Lung (tissue), 12 donors: ENCODE results near the gene AFG1L. TPM values are rescaled to one million over a fixed set of nuclear protein-coding genes. Genes with fewer than 3 reads are reported as not detected.

Source experiments
- ATAC-seq: fragments of 200-7000 bp; cut with Tn5 transposase; one replicate; pipeline ENCODE4 v1.9.1; 2020; ENCODE audit warnings: moderate number of reproducible peaks; ENCODE audit not compliant: insufficient read depth, low FRiP score
- DNase-seq, 3 donors: peaks; one replicate each; pipeline ENCODE4 v3.0.0-alpha.2; 2013 to 2017
- H3K27ac ChIP-seq, 2 donors: one replicate each; pipeline ENCODE4 v1.5.1; 2013; ENCODE audit warnings: mild to moderate bottlenecking in 2 of 2, moderate library complexity in 2 of 2, control low read depth in 1 of 2, inconsistent platforms in 1 of 2, low read depth in 1 of 2, low read length in 1 of 2
- H3K27me3 ChIP-seq, 3 donors: one replicate each; pipeline ENCODE4 v1.5.1; 2013; ENCODE audit warnings: low read length in 2 of 3; ENCODE audit not compliant: control insufficient read depth in 3 of 3, insufficient read depth in 3 of 3
- H3K36me3 ChIP-seq, 4 donors: one replicate each; pipeline ENCODE4 v1.5.1; 2013; ENCODE audit warnings: low read length in 4 of 4, mild to moderate bottlenecking in 1 of 4, moderate library complexity in 1 of 4; ENCODE audit not compliant: control insufficient read depth in 4 of 4, insufficient read depth in 4 of 4
- H3K4me1 ChIP-seq, 5 donors: one replicate each; pipeline ENCODE4 v1.5.1; 2013; ENCODE audit warnings: low read length in 5 of 5, mild to moderate bottlenecking in 2 of 5, moderate library complexity in 1 of 5; ENCODE audit not compliant: control insufficient read depth in 5 of 5, insufficient read depth in 5 of 5
- H3K4me3 ChIP-seq: one replicate; pipeline ENCODE4 v1.5.1; 2013; ENCODE audit warnings: mild to moderate bottlenecking, control low read depth, moderate library complexity
- H3K9ac ChIP-seq, 2 donors: one replicate each; pipeline ENCODE4 v1.5.1; 2013; ENCODE audit warnings: low read length in 2 of 2, control low read depth in 1 of 2; ENCODE audit not compliant: insufficient read depth in 1 of 2
- H3K9me3 ChIP-seq, 4 donors: one replicate each; pipeline ENCODE4 v1.5.1; 2013; ENCODE audit warnings: low read length in 3 of 4, mild to moderate bottlenecking in 1 of 4, moderate library complexity in 1 of 4; ENCODE audit not compliant: control insufficient read depth in 4 of 4, insufficient read depth in 3 of 4
- WGBS, 2 donors: extraction: QIAGEN DNeasy Blood & Tissue Kit; methylation state at CpG; one replicate each; pipeline ENCODE4 v1.1.7; 2013; 5-methylcytosine and 5-hydroxymethylcytosine counted together
- polyA plus RNA-seq, 2 donors: library from polyadenylated mRNA; stranded (reverse); fragments of 200-250 nt; gene quantifications; one replicate each; pipeline ENCODE4 v1.2.1, GENCODE V29; 2013
- total RNA-seq, 2 donors: library from RNA; depleted of rRNA in 1 of 2; stranded (reverse); fragments of >200 nt in 1 of 2; gene quantifications; one replicate each; pipeline ENCODE4 v1.2.1, GENCODE V29; 2014 to 2021
- TF ChIP-seq, protein P1 (sequence below): IDR thresholded peaks from 2 replicates; pipeline ENCODE4 v1.5.1; 2012; ENCODE audit warnings: mild to moderate bottlenecking; ENCODE audit errors: control extremely low read depth, extremely low read depth
- donor health status: control.
- donor health status: control.
- donor health status: Bipolar disorder and iron deficiency.
- donor health status: healthy.
- donor health status: DM: yes; HTN: yes; CAD: no.

Gene AFG1L
- total and polyA plus RNA-seq, 4 donors = 2.0 to 9.5 (median 5.5) TPM

DNA sequence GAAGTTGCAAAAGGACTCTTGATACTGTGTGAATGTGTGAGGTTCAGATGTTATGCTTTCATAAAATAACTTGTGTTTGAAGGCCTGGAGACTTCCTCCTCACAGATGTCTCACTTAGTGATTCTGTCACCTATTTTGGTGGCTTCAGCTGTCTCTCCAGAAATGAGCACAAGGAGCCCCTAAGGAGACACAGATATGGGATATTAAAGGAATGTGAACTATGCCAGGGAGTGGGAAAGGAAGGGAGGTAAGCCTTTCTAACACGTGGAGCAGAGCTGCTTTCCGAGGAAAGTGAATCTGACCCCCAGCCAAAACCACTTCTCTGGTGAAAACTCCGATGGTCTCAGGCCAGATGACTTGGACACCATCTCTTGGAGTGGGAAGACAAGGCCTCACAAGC lies 255.4 kb downstream of the AFG1L start:
- ATAC-seq = no peak
- TF ChIP-seq, protein P1, sequence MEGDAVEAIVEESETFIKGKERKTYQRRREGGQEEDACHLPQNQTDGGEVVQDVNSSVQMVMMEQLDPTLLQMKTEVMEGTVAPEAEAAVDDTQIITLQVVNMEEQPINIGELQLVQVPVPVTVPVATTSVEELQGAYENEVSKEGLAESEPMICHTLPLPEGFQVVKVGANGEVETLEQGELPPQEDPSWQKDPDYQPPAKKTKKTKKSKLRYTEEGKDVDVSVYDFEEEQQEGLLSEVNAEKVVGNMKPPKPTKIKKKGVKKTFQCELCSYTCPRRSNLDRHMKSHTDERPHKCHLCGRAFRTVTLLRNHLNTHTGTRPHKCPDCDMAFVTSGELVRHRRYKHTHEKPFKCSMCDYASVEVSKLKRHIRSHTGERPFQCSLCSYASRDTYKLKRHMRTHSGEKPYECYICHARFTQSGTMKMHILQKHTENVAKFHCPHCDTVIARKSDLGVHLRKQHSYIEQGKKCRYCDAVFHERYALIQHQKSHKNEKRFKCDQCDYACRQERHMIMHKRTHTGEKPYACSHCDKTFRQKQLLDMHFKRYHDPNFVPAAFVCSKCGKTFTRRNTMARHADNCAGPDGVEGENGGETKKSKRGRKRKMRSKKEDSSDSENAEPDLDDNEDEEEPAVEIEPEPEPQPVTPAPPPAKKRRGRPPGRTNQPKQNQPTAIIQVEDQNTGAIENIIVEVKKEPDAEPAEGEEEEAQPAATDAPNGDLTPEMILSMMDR = no peak
- H3K9me3 ChIP-seq = no peaks in the 10 kb centered on the region
- H3K27ac ChIP-seq = no peak overlapping the region
- H3K9ac ChIP-seq = no peak overlapping the region
- no peaks in the 10 kb centered on the region for H3K27me3 ChIP-seq
- no peak overlapping the region for H3K4me3 ChIP-seq
- 63 to 74% methylated on average over 3 of the region's 3 CpGs for WGBS, 2 donors
- no peaks in the 10 kb centered on the region for H3K36me3 ChIP-seq
- H3K4me1 ChIP-seq = peaks cover 0 to under 1% (median 0%) of the 10 kb centered on the region in 5 donors
- DNase-seq = no peak

GRCh38 chr6:108555399-108556052 lies 260.7 kb downstream of the AFG1L start:
- Histone ChIP-seq H3K36me3 (no peaks in the 10 kb centered on the region), H3K27me3 (no peaks in the 10 kb centered on the region), H3K4me1 (peaks cover 0 to 21% (median 9%) of the 10 kb centered on the region in 5 donors), H3K4me3 (no peak overlapping the region), H3K9me3 (no peaks in the 10 kb centered on the region), H3K27ac (peak overlapping the region in 1 of 2 donors; percentile 85), H3K9ac (no peak overlapping the region)
- TF ChIP-seq, protein P1 = no peak
- DNase-seq (no peak), ATAC-seq (no peak)
- 83 to 84% methylated on average over 7 of the region's 7 CpGs for WGBS, 2 donors

DNA sequence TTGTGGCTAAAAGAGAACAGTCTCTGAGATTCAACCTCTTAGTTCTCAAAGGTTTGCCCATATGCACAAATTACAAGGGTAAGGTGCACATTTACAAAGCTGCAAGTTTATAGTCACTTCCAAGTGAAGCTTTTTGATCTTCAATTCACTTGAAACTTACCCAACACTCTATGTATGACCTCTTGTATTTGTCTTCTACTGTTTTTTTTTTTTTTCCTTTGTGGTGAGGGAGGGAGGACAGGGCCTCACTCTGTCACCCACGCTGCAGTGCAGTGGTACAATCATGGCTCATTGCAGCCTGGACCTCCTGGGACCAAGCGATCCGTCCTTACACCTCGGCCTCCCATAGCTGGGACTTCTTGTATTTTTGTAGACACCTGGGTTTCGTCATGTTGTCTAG lies 261.4 kb downstream of the AFG1L start:
- ATAC-seq = no peak
- TF ChIP-seq, protein P1 = no peak
- peak overlapping the region in 1 of 2 donors; percentile 85 for H3K27ac ChIP-seq

More for the DNA sequence above, 261.4 kb downstream of the AFG1L start:
- Histone ChIP-seq H3K27me3 (no peaks in the 10 kb centered on the region), H3K9me3 (no peaks in the 10 kb centered on the region), H3K4me1 (peaks cover 0 to 21% (median 9%) of the 10 kb centered on the region in 5 donors), H3K36me3 (no peaks in the 10 kb centered on the region), H3K4me3 (no peak overlapping the region), H3K9ac (peak overlapping the region in 1 of 2 donors; percentile 88)
- DNase-seq = no peak
- WGBS, 2 donors = 94 to 96% methylated on average over 5 of the region's 5 CpGs
